ENCODE results near the gene IGF2BP1.
"Not testable (repeated sequence)": the region's sequence is repeated elsewhere in the genome, so short reads cannot be mapped to it uniquely, and the experiment has no call there.

IGF2BP1 gene

GRCh38 chr17:48995974-48996721 lies 1.0 kb upstream of the IGF2BP1 start:
- DNase-seq, result no peak

- no peak for DNase-seq
Observed at GRCh38 chr17:48996722-48997102, 473 bp upstream of the IGF2BP1 start.

- no peak for DNase-seq
Observed at GRCh38 chr17:48997827-48998586, 822 bp downstream of the IGF2BP1 start.

GRCh38 chr17:48998587-48999440 lies 1.6 kb downstream of the IGF2BP1 start:
- DNase-seq, result no peak

- DNase-seq, result no peak
Observed at GRCh38 chr17:49000943-49001342, 3.8 kb downstream of the IGF2BP1 start.

GRCh38 chr17:49001671-49002070 lies 4.5 kb downstream of the IGF2BP1 start:
- no peak for DNase-seq

GRCh38 chr17:49002331-49002730 lies 5.1 kb downstream of the IGF2BP1 start:
- DNase-seq, result no peak

GRCh38 chr17:49002766-49003165 lies 5.6 kb downstream of the IGF2BP1 start:
- DNase-seq, result no peak

GRCh38 chr17:49003557-49004511 lies 6.6 kb downstream of the IGF2BP1 start:
- no peak for DNase-seq

- DNase-seq, result no peak
Observed at GRCh38 chr17:49005140-49005539, 8.0 kb downstream of the IGF2BP1 start.

- DNase-seq, result not testable (repeated sequence)
Observed at GRCh38 chr17:49008908-49009307, 11.7 kb downstream of the IGF2BP1 start.

GRCh38 chr17:49012769-49013255 lies 15.6 kb downstream of the IGF2BP1 start:
- no peak for DNase-seq

GRCh38 chr17:49013311-49014213 lies 16.4 kb downstream of the IGF2BP1 start:
- DNase-seq, result no peak

- DNase-seq, result no peak
Observed at GRCh38 chr17:49015179-49015923, 18.2 kb downstream of the IGF2BP1 start.

- no peak for DNase-seq
Observed at GRCh38 chr17:49015924-49016774, 19.0 kb downstream of the IGF2BP1 start.

- DNase-seq, result peak; percentile 27
Observed at GRCh38 chr17:49016775-49017463, 19.7 kb downstream of the IGF2BP1 start.

GRCh38 chr17:49018116-49018612 lies 21.0 kb downstream of the IGF2BP1 start:
- DNase-seq, result no peak

- no peak for DNase-seq
Observed at GRCh38 chr17:49018748-49019147, 21.6 kb downstream of the IGF2BP1 start.

Data from NCI-H446 treated with DMSO at 0.1 percent for 48 hours (cell line).